Measurements from ENCODE around the gene SP7.

DNA sequence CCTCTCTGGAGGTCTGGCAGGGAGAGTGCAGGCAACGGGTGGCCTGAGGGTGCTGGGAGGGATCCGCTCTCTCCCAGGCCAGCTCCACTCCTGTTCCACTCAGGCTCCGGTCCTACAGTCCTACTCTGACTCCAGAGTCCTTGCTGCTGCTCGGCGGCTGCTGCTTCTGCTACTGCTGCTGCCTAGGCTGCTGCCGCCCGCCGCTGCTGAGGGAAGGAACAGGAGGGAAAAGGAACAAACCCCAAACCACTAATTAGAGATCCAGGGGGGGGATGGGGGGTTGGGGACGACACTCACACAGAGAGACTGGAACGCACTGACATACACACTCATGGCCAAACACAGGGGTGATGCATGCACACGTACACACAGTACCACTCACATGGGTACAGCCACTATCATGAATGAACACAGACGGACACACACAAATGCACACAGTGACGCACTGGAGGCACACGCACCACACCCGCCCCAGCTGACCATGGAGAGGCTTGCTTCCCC, at the start of gene SP7:
- TF ChIP-seq GATA2 (IDR thresholded peaks at IDR 0.05; ENCODE audit: low read depth, low read length) (no peak), GATA3 (IDR thresholded peaks at IDR 0.05; ENCODE audit: low read depth, low read length) (no peak)

Data from SH-SY5Y (cell line).